ENCODE measurements around the gene GPD2.
"Not testable (repeated sequence)": the region's sequence is repeated elsewhere in the genome, so short reads cannot be mapped to it uniquely, and the experiment has no call there.

Gene GPD2

DNA sequence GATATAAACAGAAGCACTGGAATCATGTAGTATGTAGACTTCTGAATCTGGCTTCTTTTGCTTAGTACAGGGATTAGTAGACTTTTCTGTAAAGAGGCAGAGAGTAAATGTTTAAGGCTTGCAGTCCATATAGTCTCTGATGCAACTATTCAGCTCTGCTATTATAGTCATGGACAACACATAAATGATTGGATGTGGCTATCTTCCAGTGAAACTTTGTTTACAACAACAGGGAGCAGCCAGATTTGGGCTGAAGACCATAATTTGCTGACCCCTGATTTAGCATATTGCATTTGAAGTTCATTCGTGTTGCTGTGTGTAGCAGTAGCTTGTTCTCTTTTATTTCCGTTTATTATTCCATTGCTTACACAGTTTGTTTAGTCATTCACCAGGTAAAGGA, 55.0 kb downstream of the GPD2 start:
- DNase-seq (ENCODE audit: low read depth in 2 of 2): no peak
- H3K4me3 ChIP-seq (replicated peaks in 1 of 2; ENCODE audit: low read depth in 2 of 2, low read length in 2 of 2): no peak overlapping the region
- TF ChIP-seq, protein P1, sequence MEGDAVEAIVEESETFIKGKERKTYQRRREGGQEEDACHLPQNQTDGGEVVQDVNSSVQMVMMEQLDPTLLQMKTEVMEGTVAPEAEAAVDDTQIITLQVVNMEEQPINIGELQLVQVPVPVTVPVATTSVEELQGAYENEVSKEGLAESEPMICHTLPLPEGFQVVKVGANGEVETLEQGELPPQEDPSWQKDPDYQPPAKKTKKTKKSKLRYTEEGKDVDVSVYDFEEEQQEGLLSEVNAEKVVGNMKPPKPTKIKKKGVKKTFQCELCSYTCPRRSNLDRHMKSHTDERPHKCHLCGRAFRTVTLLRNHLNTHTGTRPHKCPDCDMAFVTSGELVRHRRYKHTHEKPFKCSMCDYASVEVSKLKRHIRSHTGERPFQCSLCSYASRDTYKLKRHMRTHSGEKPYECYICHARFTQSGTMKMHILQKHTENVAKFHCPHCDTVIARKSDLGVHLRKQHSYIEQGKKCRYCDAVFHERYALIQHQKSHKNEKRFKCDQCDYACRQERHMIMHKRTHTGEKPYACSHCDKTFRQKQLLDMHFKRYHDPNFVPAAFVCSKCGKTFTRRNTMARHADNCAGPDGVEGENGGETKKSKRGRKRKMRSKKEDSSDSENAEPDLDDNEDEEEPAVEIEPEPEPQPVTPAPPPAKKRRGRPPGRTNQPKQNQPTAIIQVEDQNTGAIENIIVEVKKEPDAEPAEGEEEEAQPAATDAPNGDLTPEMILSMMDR (IDR thresholded peaks at IDR 0.05; ENCODE audit: low read depth, low read length): no peak

- TF ChIP-seq, protein P1 (IDR thresholded peaks at IDR 0.05; ENCODE audit: low read depth, low read length): no peak
- H3K4me3 ChIP-seq (replicated peaks in 1 of 2; ENCODE audit: low read depth in 2 of 2, low read length in 2 of 2): no peak overlapping the region
- DNase-seq (ENCODE audit: low read depth in 2 of 2): no peak
Observed at GRCh38 chr2:156492979-156493378, 56.8 kb downstream of the GPD2 start.

DNA sequence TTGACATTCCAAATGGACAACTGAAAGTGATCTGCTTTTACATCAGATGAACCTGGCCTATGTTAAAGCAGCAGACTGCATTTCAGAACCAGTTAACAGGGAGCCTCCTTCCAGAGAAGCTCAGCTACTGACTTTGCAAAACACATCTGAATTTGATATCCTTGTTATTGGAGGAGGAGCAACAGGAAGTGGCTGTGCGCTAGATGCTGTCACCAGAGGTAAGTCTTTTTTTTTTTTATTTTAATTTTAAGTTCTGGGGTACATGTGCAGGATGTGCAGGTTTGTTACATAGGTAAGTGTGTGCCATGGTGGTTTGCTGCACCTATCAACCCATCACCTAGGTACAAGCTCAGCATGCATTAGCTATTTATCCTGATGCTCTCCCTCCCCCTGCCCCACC, 59.8 kb downstream of the GPD2 start:
- H3K4me3 ChIP-seq (replicated peaks in 1 of 2; ENCODE audit: low read depth in 2 of 2, low read length in 2 of 2); DNase-seq (ENCODE audit: low read depth in 2 of 2): not testable (repeated sequence)

DNA sequence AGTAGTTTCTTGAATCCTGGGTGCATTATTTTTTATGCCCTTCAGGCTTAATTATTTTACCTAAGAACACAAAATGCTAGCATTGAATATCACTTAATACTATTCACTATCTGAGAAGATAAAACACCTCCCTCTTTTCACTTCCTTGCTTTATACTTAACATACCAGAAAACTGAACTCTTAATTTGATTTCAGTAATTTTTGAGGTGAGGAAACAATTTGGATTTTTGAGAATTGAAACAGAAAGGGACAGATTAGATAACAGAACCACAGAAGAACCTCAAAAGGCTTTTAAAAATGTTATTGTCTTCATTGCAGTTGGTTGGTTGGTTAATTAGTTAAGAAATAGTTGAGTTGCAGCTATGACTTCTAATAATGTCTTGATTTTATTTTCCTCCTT, 69.5 kb downstream of the GPD2 start:
- no peak overlapping the region for H3K4me3 ChIP-seq (replicated peaks in 1 of 2; ENCODE audit: low read depth in 2 of 2, low read length in 2 of 2)
- no peak for DNase-seq (ENCODE audit: low read depth in 2 of 2)
- TF ChIP-seq, protein P1 (IDR thresholded peaks at IDR 0.05; ENCODE audit: low read depth, low read length): no peak

- DNase-seq (ENCODE audit: low read depth in 2 of 2): no peak
- TF ChIP-seq, protein P1 (IDR thresholded peaks at IDR 0.05; ENCODE audit: low read depth, low read length): no peak
- H3K4me3 ChIP-seq (replicated peaks in 1 of 2; ENCODE audit: low read depth in 2 of 2, low read length in 2 of 2): no peak overlapping the region
Observed at GRCh38 chr2:156511122-156511521, 74.9 kb downstream of the GPD2 start.

DNA sequence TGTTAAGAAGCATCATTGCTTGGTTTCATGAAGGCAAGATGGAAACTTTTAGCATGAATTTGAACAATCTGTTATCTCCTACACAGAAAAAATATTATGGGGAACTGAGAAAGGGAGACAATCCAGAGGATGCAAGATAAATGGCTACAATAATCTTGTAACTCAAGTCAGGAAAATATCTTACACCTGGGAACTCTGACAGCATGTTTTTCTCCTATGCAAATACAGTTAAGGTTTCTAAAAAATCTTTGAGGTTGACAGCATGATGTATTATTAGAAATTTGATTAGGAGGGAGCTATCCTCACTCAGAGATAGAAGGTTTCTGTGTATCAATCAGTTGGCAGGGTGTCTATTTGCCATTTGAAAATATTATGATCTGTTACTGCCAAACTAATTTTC, 75.6 kb downstream of the GPD2 start:
- TF ChIP-seq, protein P1 (IDR thresholded peaks at IDR 0.05; ENCODE audit: low read depth, low read length): no peak
- H3K4me3 ChIP-seq (replicated peaks in 1 of 2; ENCODE audit: low read depth in 2 of 2, low read length in 2 of 2): no peak overlapping the region
- no peak for DNase-seq (ENCODE audit: low read depth in 2 of 2)

DNA sequence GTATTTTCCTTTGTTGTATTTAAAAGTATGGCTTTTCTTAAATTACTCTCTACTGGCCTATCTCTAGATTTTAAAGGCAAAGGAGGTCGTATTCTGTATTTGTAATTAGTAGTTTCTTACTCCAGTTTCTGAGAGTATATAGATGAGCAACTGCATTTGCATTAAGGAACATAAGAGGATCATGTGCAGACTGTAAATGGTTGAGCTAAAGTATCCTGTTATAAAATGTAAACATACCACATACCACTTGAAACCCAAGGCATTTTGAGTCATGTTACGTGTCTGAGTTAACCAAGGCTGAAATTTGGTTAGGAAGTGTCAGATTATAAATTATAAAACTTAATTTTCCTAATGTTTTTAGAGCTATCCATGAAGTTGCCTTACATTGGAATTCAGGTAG, 76.3 kb downstream of the GPD2 start:
- no peak overlapping the region for H3K4me3 ChIP-seq (replicated peaks in 1 of 2; ENCODE audit: low read depth in 2 of 2, low read length in 2 of 2)
- no peak for DNase-seq (ENCODE audit: low read depth in 2 of 2)
- TF ChIP-seq, protein P1 (IDR thresholded peaks at IDR 0.05; ENCODE audit: low read depth, low read length): no peak

Data from cardiac fibroblast (primary cell).